ENCODE measurements around the gene SLC43A1.
"Not testable (repeated sequence)": the region's sequence is repeated elsewhere in the genome, so short reads cannot be mapped to it uniquely, and the experiment has no call there.

GRCh38 chr11:57445122-57445394, 70.4 kb downstream of the SLC43A1 start:
- not testable (repeated sequence) for TF ChIP-seq CTCF (IDR thresholded peaks at IDR 0.05 in 4 of 5, conservative IDR thresholded peaks at IDR 0.05 in 1 of 5); POLR2A (IDR thresholded peaks at IDR 0.05)
